Activated CD4-positive, alpha-beta T cell treated with anti-CD3 and anti-CD28 coated beads, Interleukin-2, amount 10 ng/mL, durations not matched to agents 24 days and 14 days (primary cell): ENCODE measurements around the gene LCN1. TPM values are rescaled to one million over a fixed set of nuclear protein-coding genes. Genes with fewer than 3 reads are reported as not detected.

Experiments
- total RNA-seq: library from RNA; stranded (reverse); gene quantifications from 2 replicates; pipeline ENCODE4 v1.2.3, GENCODE V29; 2022

The LCN1 gene
- total RNA-seq, 1 donor from 2014 or later = not detected

Other genes with a start within 250 kb of the LCN1 start
- 0.69 and 0.82 TPM in 2 replicates for gene PPP1R26, start 41.7 kb upstream of the LCN1 start, total RNA-seq
- 66.4 and 69.7 TPM in 2 replicates for gene MRPS2, start 20.8 kb upstream of the LCN1 start, total RNA-seq
- gene OBP2A, start 24.7 kb downstream of the LCN1 start, total RNA-seq = not detected in 2 replicates
- not detected in 2 replicates for gene PAEP, start 40.3 kb downstream of the LCN1 start, total RNA-seq
- gene GLT6D1, start 118.1 kb downstream of the LCN1 start, total RNA-seq = not detected in 2 replicates
- gene LCN9, start 141.9 kb downstream of the LCN1 start, total RNA-seq = not detected in 2 replicates
- not detected in 2 replicates for gene SOHLH1, start 178.0 kb downstream of the LCN1 start, total RNA-seq
- not detected in 2 replicates for gene KCNT1, start 180.7 kb downstream of the LCN1 start, total RNA-seq